A549 (cell line): Measurements from ENCODE around the gene MAPK13. TPM values are rescaled to one million over a fixed set of nuclear protein-coding genes. Genes with fewer than 3 reads are reported as not detected.

Experiments used
- polyA plus RNA-seq, 4 experiments: library from polyadenylated mRNA; depleted of rRNA in 3 of 4; stranded (reverse); fragments of >200 nt; fragmentation: RNase III in 1 of 4; extraction: RNeasy Plus Mini Kit Qiagen cat#74134 plus additional on column Dnase treatment in 1 of 4; gene quantifications; 2 replicates in 3 of 4; 3 replicates in 1 of 4; pipeline ENCODE4 v1.2.3, GENCODE V29; 2011 to 2017

The MAPK13 gene
- polyA plus RNA-seq, 2 of the 4 experiments (the other 2 are of a cell fraction): 0.45 to 0.63 TPM

Other genes starting within 250 kb of the MAPK13 start
- gene SRPK1, start 209.4 kb upstream of the MAPK13 start, polyA plus RNA-seq (2011; rRNA removed): 39.9 and 65.9 TPM in 2 replicates
- 46.2 to 54.0 TPM (median 46.9 TPM) in 3 replicates for gene SRPK1, start 209.4 kb upstream of the MAPK13 start, polyA plus RNA-seq (2017; fragmentation: RNase III; extraction: RNeasy Plus Mini Kit Qiagen cat#74134 plus additional on column Dnase treatment)
- gene SLC26A8, start 105.9 kb upstream of the MAPK13 start, polyA plus RNA-seq (2011; rRNA removed): not detected in 2 replicates
- not detected in 3 replicates for gene SLC26A8, start 105.9 kb upstream of the MAPK13 start, polyA plus RNA-seq (2017; fragmentation: RNase III; extraction: RNeasy Plus Mini Kit Qiagen cat#74134 plus additional on column Dnase treatment)
- gene MAPK14, start 102.7 kb upstream of the MAPK13 start, polyA plus RNA-seq (2011; rRNA removed): 36.7 and 40.2 TPM in 2 replicates
- gene MAPK14, start 102.7 kb upstream of the MAPK13 start, polyA plus RNA-seq (2017; fragmentation: RNase III; extraction: RNeasy Plus Mini Kit Qiagen cat#74134 plus additional on column Dnase treatment): 19.4 to 20.5 TPM (median 19.9 TPM) in 3 replicates
- 9.8 and 10.7 TPM in 2 replicates for gene BRPF3, start 66.2 kb downstream of the MAPK13 start, polyA plus RNA-seq (2011; rRNA removed)
- gene BRPF3, start 66.2 kb downstream of the MAPK13 start, polyA plus RNA-seq (2017; fragmentation: RNase III; extraction: RNeasy Plus Mini Kit Qiagen cat#74134 plus additional on column Dnase treatment): 9.8 to 11.2 TPM (median 11.1 TPM) in 3 replicates
- 0.09 and 0.12 TPM in 2 replicates for gene PNPLA1, start 139.5 kb downstream of the MAPK13 start, polyA plus RNA-seq (2011; rRNA removed)
- gene PNPLA1, start 139.5 kb downstream of the MAPK13 start, polyA plus RNA-seq (2017; fragmentation: RNase III; extraction: RNeasy Plus Mini Kit Qiagen cat#74134 plus additional on column Dnase treatment): 0.04 TPM in 1 of 3 replicates, not detected in the others
- not detected in 2 replicates for gene BNIP5, start 206.4 kb downstream of the MAPK13 start, polyA plus RNA-seq (2011; rRNA removed)
- gene BNIP5, start 206.4 kb downstream of the MAPK13 start, polyA plus RNA-seq (2017; fragmentation: RNase III; extraction: RNeasy Plus Mini Kit Qiagen cat#74134 plus additional on column Dnase treatment): not detected in 3 replicates